Stimulated activated naive CD8-positive, alpha-beta T cell treated with anti-CD3 and anti-CD28 coated beads, Interleukin-15, Interleukin-2, amounts not matched to agents 100 ng/mL and 50 ng/mL, for 24 hours (primary cell): ENCODE data around the gene SGF29.
"Not testable (repeated sequence)": the region's sequence is repeated elsewhere in the genome, so short reads cannot be mapped to it uniquely, and the experiment has no call there.

Source experiments
- H3K27ac Mint-ChIP-seq: one replicate; pipeline ENCODE4 v1.8.0; 2021; ENCODE audit warnings: mild to moderate bottlenecking, mixed read lengths
- H3K27me3 Mint-ChIP-seq: one replicate; pipeline ENCODE4 v1.8.0; 2021; ENCODE audit warnings: mixed read lengths
- H3K36me3 Mint-ChIP-seq: one replicate; pipeline ENCODE4 v1.8.0; 2021; ENCODE audit warnings: low read depth, mixed read lengths
- H3K4me1 Mint-ChIP-seq: one replicate; pipeline ENCODE4 v1.8.0; 2021; ENCODE audit warnings: low read depth, mixed read lengths
- H3K4me3 Mint-ChIP-seq: one replicate; pipeline ENCODE4 v1.8.0; 2021; ENCODE audit warnings: mild to moderate bottlenecking, mixed read lengths
- H3K9me3 Mint-ChIP-seq: one replicate; pipeline ENCODE4 v1.8.0; 2021; ENCODE audit warnings: mixed read lengths

Gene SGF29

DNA sequence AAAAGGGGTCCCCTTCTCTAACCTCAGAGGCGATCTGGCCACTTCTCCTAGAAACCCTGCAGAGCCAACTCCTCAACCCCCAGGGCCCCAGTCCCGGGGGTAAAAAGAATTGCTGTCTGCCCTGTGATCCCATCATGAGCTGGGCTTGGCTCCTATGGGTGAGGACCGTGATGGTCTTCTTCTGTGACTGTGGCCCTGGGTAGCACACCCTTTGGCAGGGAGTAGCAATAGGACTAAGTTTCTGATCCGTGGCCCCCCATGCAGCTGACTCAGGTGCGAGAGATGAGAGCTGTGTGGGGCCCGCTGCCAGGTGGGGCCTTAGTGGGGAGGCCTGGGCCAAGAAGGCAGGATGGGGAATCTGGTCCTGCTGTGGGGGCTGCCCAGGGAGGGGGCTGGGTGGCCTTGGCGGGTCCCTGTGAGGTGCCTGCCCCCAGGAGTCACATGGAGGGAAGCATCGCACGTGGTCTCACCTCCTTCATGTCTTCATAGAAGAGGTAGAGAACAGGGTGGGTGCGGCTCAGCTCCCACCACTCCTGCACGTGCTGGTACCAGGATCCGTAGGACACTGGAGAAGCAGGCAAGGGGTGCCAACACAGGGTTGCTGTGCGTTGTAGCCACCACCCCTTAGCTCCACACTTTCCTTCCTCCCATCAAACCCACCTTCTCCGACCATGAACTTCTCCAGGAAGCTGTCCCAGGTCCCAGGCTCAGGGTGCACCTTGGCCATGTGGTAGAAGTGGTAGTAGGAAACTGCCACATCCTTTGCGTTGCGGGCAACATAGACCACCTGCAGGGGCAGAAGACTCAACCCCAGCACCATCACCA lies 52.8 kb downstream of the SGF29 start:
- Mint-ChIP-seq H3K27me3 (no peaks in the 10 kb centered on the region), H3K9me3 (no peaks in the 10 kb centered on the region), H3K27ac (no peak overlapping the region), H3K36me3 (no peaks in the 10 kb centered on the region), H3K4me3 (no peak overlapping the region), H3K4me1 (peaks cover 10% of the 10 kb centered on the region)

DNA sequence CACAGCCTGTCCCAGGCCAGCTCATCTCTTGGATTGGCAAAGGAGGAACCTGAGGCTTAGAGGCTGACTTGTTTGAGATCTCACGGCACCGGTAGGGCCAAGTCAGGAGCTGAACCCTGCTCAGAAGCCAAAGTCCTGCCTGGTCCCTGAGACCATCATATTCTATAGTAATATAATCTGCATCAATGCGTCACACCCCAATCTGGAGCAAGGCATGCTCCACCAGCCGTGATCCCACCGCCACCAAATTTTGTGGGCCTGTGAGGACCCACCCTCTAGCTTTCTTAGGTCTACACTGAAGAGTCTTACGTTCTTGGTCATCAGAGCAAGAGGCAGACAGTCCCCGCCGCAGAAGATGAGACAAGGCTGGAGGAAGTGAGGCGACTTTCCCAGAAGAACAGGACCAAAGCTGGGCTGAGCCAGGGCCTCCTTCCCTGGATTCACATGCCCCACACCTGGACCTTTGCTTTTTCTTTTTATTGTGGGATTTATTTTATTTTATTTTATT lies 53.5 kb downstream of the SGF29 start:
- H3K27me3 Mint-ChIP-seq, result no peaks in the 10 kb centered on the region
- no peak overlapping the region for H3K27ac Mint-ChIP-seq
- no peaks in the 10 kb centered on the region for H3K9me3 Mint-ChIP-seq
- H3K4me3 Mint-ChIP-seq, result no peak overlapping the region
- peaks cover 10% of the 10 kb centered on the region for H3K4me1 Mint-ChIP-seq
- H3K36me3 Mint-ChIP-seq, result no peaks in the 10 kb centered on the region

DNA sequence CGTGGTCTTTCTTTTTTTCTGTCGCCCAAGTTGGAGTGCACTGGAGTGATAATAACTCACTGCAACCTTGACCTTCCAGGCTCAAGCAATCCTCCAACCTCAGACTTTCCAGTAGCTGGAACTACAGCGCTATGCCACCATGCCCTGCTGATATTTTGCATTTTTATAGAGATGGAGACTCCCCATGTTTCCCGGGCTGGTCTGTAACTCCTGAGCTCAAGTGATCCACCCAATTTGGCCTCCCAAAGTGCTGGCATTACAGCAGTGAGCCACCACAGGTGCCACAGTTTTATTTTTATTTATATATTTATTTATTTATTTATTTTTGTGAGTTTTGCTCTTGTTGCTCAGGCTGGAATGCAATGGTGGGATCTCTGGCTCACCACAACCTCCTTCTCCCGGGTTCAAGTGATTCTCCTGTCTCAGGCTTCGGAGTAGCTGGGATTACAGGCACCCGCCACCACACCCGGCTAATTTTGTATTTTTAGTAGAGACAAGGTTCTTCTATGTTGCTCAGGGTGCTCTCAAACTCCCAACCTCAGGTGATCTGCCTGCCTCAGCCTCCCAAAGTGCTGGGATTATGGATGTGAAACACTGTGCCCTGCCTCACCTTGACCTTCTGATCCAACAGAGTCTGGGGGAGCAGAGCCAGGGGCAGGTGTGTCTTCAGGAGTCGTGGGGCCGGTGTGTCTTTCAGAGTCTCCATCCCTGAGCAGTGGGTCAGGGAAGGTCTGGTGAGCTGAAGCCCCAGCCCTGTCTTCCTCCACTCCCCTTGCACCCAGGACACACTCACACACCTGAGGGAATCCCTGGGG lies 54.2 kb downstream of the SGF29 start:
- H3K4me3 Mint-ChIP-seq, H3K36me3 Mint-ChIP-seq, H3K9me3 Mint-ChIP-seq, H3K27ac Mint-ChIP-seq, H3K27me3 Mint-ChIP-seq: not testable (repeated sequence)
- H3K4me1 Mint-ChIP-seq, result peaks cover 10% of the 10 kb centered on the region

- not testable (repeated sequence) for H3K9me3 Mint-ChIP-seq, H3K36me3 Mint-ChIP-seq, H3K27me3 Mint-ChIP-seq, H3K4me3 Mint-ChIP-seq, H3K27ac Mint-ChIP-seq
- H3K4me1 Mint-ChIP-seq, result peaks cover 10% of the 10 kb centered on the region
These were observed 54.7 kb downstream of the SGF29 start for GRCh38 chr16:28608496-28608808.

GRCh38 chr16:28608867-28609596 lies 55.3 kb downstream of the SGF29 start:
- H3K27me3 Mint-ChIP-seq, H3K9me3 Mint-ChIP-seq, H3K27ac Mint-ChIP-seq, H3K4me3 Mint-ChIP-seq, H3K36me3 Mint-ChIP-seq: not testable (repeated sequence)
- H3K4me1 Mint-ChIP-seq, result peaks cover 10% of the 10 kb centered on the region

GRCh38 chr16:28609631-28610594 lies 56.2 kb downstream of the SGF29 start, which contains the start of gene SULT1A1:
Gene SULT1A1 (minus strand): TSS chr16:28610044. CDS start chr16:28608855, 1,189 bp downstream.
- H3K4me1 Mint-ChIP-seq, result peaks cover 10% of the 10 kb centered on the region
- H3K9me3 Mint-ChIP-seq, result no peaks in the 10 kb centered on the region
- no peak within 1 kb of the TSS for H3K27ac Mint-ChIP-seq
- H3K4me3 Mint-ChIP-seq, result no peak within 1 kb of the TSS
- H3K36me3 Mint-ChIP-seq, result no peaks in the 10 kb centered on the region
- H3K27me3 Mint-ChIP-seq, result no peaks in the 10 kb centered on the region

DNA sequence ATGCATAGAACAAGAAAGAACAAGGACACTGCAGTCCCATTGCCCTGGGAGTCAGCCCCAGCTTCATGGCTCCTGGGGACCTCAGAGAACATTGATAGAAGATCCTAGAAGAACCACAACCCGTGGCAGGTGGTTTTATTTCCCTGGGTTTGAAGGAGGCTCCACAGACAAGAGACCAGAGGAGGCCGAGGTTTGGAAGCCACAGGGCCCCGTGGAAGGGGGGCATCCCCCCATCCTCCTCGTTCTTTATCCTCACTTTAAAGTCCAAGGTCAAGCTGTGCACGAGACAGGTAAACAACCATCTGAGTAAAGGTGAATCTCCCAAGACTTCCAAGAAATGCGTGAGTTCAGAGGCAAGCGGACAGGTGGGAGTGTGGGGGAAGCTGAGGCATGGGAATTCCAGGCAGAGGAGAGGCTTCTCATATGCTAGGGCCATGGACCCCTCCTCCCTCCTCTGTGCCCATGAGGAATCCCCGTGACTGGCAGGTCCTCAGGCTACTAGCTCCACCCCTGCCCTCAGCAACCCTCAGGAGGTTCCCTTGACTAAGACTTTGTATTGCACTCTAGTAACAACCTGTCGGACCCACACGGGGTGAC lies 57.0 kb downstream of the SGF29 start:
- Mint-ChIP-seq H3K4me3 (no peak overlapping the region), H3K4me1 (peaks cover 10% of the 10 kb centered on the region), H3K27ac (no peak overlapping the region), H3K27me3 (no peaks in the 10 kb centered on the region), H3K36me3 (no peaks in the 10 kb centered on the region), H3K9me3 (no peaks in the 10 kb centered on the region)

DNA sequence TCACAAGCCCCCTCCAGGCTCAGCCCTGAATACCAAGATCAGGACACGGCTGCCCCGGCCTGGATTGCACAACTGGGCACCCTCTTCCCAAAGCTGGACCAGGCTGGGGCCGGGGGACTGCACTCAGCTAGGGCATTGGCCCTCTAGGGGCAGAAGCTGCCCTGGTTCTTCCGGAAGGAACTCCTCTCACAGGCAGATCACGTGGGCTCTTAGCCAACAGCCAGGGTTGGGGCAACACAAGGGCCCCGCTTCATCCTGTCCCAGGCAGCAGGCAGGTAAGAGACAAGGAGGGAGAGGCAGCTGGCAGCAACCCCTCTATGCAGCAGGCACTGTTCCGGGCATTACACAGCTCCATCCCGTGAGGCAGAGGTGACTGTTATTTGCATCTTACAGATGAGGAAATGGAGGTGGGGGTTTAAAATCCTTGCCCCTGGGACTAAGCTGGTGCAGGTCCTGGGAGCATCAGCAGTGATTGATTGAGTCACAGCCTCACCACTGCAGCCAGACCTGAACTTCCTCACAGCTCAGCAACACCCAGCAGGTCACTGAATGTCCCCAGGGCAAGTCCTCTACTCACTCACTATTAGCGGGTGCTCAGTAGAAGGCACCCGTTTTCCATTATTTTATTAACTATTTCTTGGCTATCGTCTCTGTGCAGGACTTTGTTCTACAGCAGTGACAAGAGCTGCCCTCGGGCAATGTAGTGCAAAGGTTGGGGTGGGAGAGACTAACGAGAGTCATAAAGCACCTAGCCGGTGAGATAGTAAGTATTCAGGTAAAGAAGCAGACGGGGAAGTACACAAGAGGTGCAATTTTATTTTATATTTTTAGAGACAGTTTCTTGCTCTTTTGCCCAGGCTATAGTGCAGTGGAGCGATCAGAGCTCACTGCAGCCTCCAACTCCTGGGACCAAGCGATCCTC lies 58.9 kb downstream of the SGF29 start:
- peaks cover 10% of the 10 kb centered on the region for H3K4me1 Mint-ChIP-seq
- H3K27me3 Mint-ChIP-seq, H3K9me3 Mint-ChIP-seq, H3K36me3 Mint-ChIP-seq, H3K4me3 Mint-ChIP-seq, H3K27ac Mint-ChIP-seq: not testable (repeated sequence)

- H3K4me3 Mint-ChIP-seq, H3K27me3 Mint-ChIP-seq, H3K9me3 Mint-ChIP-seq, H3K27ac Mint-ChIP-seq, H3K36me3 Mint-ChIP-seq: not testable (repeated sequence)
- H3K4me1 Mint-ChIP-seq, result peaks cover 10% of the 10 kb centered on the region
These were observed 60.2 kb downstream of the SGF29 start for GRCh38 chr16:28613912-28614311.

GRCh38 chr16:28614561-28614960 lies 60.8 kb downstream of the SGF29 start:
- not testable (repeated sequence) for H3K27me3 Mint-ChIP-seq, H3K36me3 Mint-ChIP-seq, H3K27ac Mint-ChIP-seq, H3K4me3 Mint-ChIP-seq, H3K9me3 Mint-ChIP-seq
- peaks cover 10% of the 10 kb centered on the region for H3K4me1 Mint-ChIP-seq

GRCh38 chr16:28615486-28616223 lies 61.9 kb downstream of the SGF29 start:
- not testable (repeated sequence) for H3K27ac Mint-ChIP-seq, H3K4me1 Mint-ChIP-seq, H3K36me3 Mint-ChIP-seq, H3K27me3 Mint-ChIP-seq, H3K9me3 Mint-ChIP-seq, H3K4me3 Mint-ChIP-seq

GRCh38 chr16:28616224-28616577 lies 62.5 kb downstream of the SGF29 start:
- not testable (repeated sequence) for H3K36me3 Mint-ChIP-seq, H3K27ac Mint-ChIP-seq, H3K4me3 Mint-ChIP-seq, H3K9me3 Mint-ChIP-seq, H3K27me3 Mint-ChIP-seq, H3K4me1 Mint-ChIP-seq

DNA sequence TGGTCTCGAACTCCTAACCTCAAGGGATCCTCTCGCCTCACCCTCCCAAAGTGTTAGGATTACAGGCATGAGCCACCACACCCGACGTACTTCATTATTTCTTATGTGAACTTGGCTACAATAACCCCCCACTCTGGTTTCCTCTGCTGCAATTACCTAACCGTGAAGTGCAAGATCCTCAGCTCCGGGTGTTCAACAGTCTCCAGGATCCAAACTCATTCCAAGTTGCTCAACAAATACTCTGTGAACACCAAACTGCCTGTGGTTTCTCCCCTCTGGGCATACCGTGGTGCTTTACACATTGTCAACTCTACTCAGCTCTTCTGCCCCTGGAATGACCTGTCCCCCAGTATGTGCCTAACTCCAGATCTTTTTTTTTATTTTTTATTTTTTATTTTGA lies 62.9 kb downstream of the SGF29 start:
- H3K9me3 Mint-ChIP-seq, result no peaks in the 10 kb centered on the region
- no peak overlapping the region for H3K4me3 Mint-ChIP-seq
- H3K36me3 Mint-ChIP-seq, result peaks cover 7% of the 10 kb centered on the region
- no peaks in the 10 kb centered on the region for H3K27me3 Mint-ChIP-seq
- peaks cover 2% of the 10 kb centered on the region for H3K4me1 Mint-ChIP-seq
- H3K27ac Mint-ChIP-seq, result no peak overlapping the region
